Upper lobe of left lung (tissue), 4 donors: ENCODE results near the gene IGSF8.

Experiments
- POLR2A ChIP-seq, 4 donors: fragments of 450-650 bp; IDR thresholded peaks; one replicate each; pipeline ENCODE4 v1.5.1; 2016 to 2017; ENCODE audit warnings: antibody characterized with exemption in 4 of 4, mild to moderate bottlenecking in 2 of 4
- POLR2AphosphoS5 ChIP-seq, 2 donors: sonication (generic); formaldehyde crosslinking; IDR thresholded peaks; one replicate each; pipeline ENCODE4 v1.5.1; 2017; ENCODE audit warnings: antibody characterized with exemption in 2 of 2
- TF ChIP-seq, protein P1 (sequence below), 6 experiments: fragments of 450-650 bp in 4 of 6; fragments of 200-600 bp in 2 of 6; sonication (generic) in 2 of 6; IDR thresholded peaks; one replicate each; pipeline ENCODE4 v1.5.1; 2016 to 2019; ENCODE audit warnings: antibody characterized with exemption in 6 of 6

DNA sequence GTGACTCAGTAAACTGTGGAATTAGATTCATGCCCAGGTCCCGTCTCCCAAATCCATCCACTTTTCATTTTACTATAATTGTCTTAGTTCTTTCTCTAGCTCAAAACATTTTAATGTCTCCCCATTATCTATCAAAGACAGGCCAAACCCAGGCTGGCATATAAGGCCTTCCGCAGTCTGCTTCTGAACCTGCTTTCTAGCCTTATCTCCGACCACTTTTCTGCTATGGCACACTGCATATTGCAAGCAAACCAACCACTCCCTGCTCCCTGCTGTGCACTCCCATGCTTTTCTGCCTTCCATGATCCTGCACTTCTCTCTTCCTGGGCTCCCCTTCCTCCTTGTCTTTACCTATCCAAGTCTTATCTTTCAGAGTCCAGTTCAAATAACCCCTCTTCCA is 49.3 kb downstream of the IGSF8 start:
- TF ChIP-seq POLR2AphosphoS5 (IDR thresholded peaks at IDR 0.05) = no peak
- TF ChIP-seq, protein P1, sequence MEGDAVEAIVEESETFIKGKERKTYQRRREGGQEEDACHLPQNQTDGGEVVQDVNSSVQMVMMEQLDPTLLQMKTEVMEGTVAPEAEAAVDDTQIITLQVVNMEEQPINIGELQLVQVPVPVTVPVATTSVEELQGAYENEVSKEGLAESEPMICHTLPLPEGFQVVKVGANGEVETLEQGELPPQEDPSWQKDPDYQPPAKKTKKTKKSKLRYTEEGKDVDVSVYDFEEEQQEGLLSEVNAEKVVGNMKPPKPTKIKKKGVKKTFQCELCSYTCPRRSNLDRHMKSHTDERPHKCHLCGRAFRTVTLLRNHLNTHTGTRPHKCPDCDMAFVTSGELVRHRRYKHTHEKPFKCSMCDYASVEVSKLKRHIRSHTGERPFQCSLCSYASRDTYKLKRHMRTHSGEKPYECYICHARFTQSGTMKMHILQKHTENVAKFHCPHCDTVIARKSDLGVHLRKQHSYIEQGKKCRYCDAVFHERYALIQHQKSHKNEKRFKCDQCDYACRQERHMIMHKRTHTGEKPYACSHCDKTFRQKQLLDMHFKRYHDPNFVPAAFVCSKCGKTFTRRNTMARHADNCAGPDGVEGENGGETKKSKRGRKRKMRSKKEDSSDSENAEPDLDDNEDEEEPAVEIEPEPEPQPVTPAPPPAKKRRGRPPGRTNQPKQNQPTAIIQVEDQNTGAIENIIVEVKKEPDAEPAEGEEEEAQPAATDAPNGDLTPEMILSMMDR (IDR thresholded peaks at IDR 0.05) = no peak
- TF ChIP-seq POLR2A (IDR thresholded peaks at IDR 0.05) = no peak
